A549 (cell line): ENCODE results near the gene PPP1CC. TPM values are rescaled to one million over a fixed set of nuclear protein-coding genes. Genes with fewer than 3 reads are reported as not detected.

ENCODE experiments used
- ATAC-seq, 2 experiments: fragments of 200-7000 bp in 1 of 2; fragments of >200 bp in 1 of 2; cut with Nextera tagmentation in 1 of 2; cut with Tn5 transposase in 1 of 2; 3 replicates each; pipeline versions ENCODE4 v1.8.0 to v1.9.1; 2018 to 2020; ENCODE audit warnings: mild to moderate bottlenecking in 1 of 2, moderate library complexity in 1 of 2
- CTCF ChIA-PET: fragments of 300-600 bp; sonication (Branson Sonifier 250); formaldehyde crosslinking; extraction: SDS; loops from one replicate; lab custom pipeline; 2021; ENCODE audit warnings: antibody characterized with exemption, inconsistent platforms; lab: Yijun Ruan, JAX
- POLR2A ChIA-PET: fragments of 350-600 bp; formaldehyde crosslinking; extraction: SDS; loops from one replicate; lab custom pipeline; 2021; ENCODE audit warnings: antibody characterized with exemption, inconsistent platforms; lab: Yijun Ruan, JAX
- DNase-seq, 2 experiments: peaks; one replicate each; pipeline versions ENCODE4 v3.0.0 to v3.0.0-alpha.2; 2011 to 2016; ENCODE audit warnings: low read depth in 1 of 2, low spot score in 1 of 2
- FAIRE-seq: peaks from 2 replicates; lab custom pipeline; 2011; peaks lifted over from hg19 to GRCh38; lab: Jason Lieb, UNC
- H3K27ac ChIP-seq, 2 experiments: fragments of >200 bp; sonication (Bioruptor Twin); formaldehyde crosslinking; 3 replicates each; pipeline ENCODE4 v1.5.1; 2016 to 2017
- H3K4me1 ChIP-seq: fragments of >200 bp; sonication (Bioruptor Twin); formaldehyde crosslinking; 3 replicates; pipeline ENCODE4 v1.6.1; 2016
- H3K4me2 ChIP-seq: fragments of >200 bp; sonication (Bioruptor Twin); formaldehyde crosslinking; 3 replicates; pipeline ENCODE4 v1.6.1; 2016
- H3K4me3 ChIP-seq: fragments of >200 bp; sonication (Bioruptor Twin); formaldehyde crosslinking; 3 replicates; pipeline ENCODE4 v1.5.1; 2016
- H3K9me3 ChIP-seq: fragments of >200 bp; sonication (Bioruptor Twin); formaldehyde crosslinking; 3 replicates; pipeline ENCODE4 v1.6.1; 2016
- CHD2 ChIP-seq: fragments of 150-350 bp; IDR thresholded peaks from 2 replicates; pipeline ENCODE4 v1.6.1; 2014; ENCODE audit warnings: low read length; ENCODE audit not compliant: partially characterized antibody
- CHD4 ChIP-seq: fragments of 200-600 bp; sonication (generic); IDR thresholded peaks from 2 replicates; pipeline ENCODE4 v1.6.1; 2016; ENCODE audit warnings: antibody characterized with exemption, mild to moderate bottlenecking, borderline replicate concordance
- ESRRA ChIP-seq: fragments of 150-350 bp; IDR thresholded peaks from 2 replicates; pipeline ENCODE4 v1.6.1; 2014; ENCODE audit warnings: mild to moderate bottlenecking, low read length, borderline replicate concordance
- FOSL2 ChIP-seq, 2 experiments: fragments of 450-650 bp in 1 of 2; fragments of >200 bp in 1 of 2; sonication (Bioruptor Twin) in 1 of 2; formaldehyde crosslinking; IDR thresholded peaks; 2 replicates each; pipeline versions ENCODE4 v1.5.0 to v1.6.1; 2016 to 2020; ENCODE audit warnings: mild to moderate bottlenecking in 1 of 2, moderate library complexity in 1 of 2
- GATA3 ChIP-seq: IDR thresholded peaks from 2 replicates; pipeline ENCODE4 v1.6.1; 2012; ENCODE audit warnings: borderline replicate concordance
- HEYL ChIP-seq: fragments of 250-450 bp; sonication (Bioruptor Pico); IDR thresholded peaks from 2 replicates; pipeline ENCODE4 v1.8.0; 2021; ENCODE audit warnings: mild to moderate bottlenecking, moderate library complexity
- HMGXB4 ChIP-seq: fragments of 250-450 bp; sonication (Bioruptor Pico); IDR thresholded peaks from 2 replicates; pipeline ENCODE4 v1.5.0; 2021; ENCODE audit warnings: mild to moderate bottlenecking, moderate library complexity, borderline replicate concordance
- HOXB5 ChIP-seq: fragments of 250-450 bp; sonication (Bioruptor Pico); IDR thresholded peaks from 2 replicates; pipeline ENCODE4 v1.5.0; 2020; ENCODE audit warnings: mild to moderate bottlenecking, moderate library complexity
- JUN ChIP-seq, 2 experiments: fragments of >200 bp; sonication (Bioruptor Twin); formaldehyde crosslinking; IDR thresholded peaks; 2 replicates in 1 of 2; 3 replicates in 1 of 2; pipeline ENCODE4 v1.6.1; 2016 to 2017
- JUNB ChIP-seq: fragments of >200 bp; sonication (Bioruptor Twin); formaldehyde crosslinking; IDR thresholded peaks from 2 replicates; pipeline ENCODE4 v1.6.1; 2016
- MAZ ChIP-seq: fragments of 150-350 bp; IDR thresholded peaks from 2 replicates; pipeline ENCODE4 v1.6.1; 2014; ENCODE audit warnings: antibody characterized with exemption, low read depth, low read length, borderline replicate concordance
- NFE2L2 ChIP-seq: fragments of 150-350 bp; conservative IDR thresholded peaks from 2 replicates; pipeline ENCODE4 v1.6.1; 2014; ENCODE audit warnings: low read length
- NPAS2 ChIP-seq: fragments of 250-450 bp; sonication (Bioruptor Pico); IDR thresholded peaks from 2 replicates; pipeline ENCODE4 v1.8.0; 2022; ENCODE audit warnings: mild to moderate bottlenecking, moderate library complexity, borderline replicate concordance
- NR3C1 ChIP-seq: fragments of >200 bp; sonication (Bioruptor Twin); formaldehyde crosslinking; IDR thresholded peaks from 3 replicates; pipeline ENCODE4 v1.6.1; 2017
- POLR2AphosphoS2 ChIP-seq: conservative IDR thresholded peaks from 2 replicates; pipeline ENCODE4 v1.6.1; 2012; ENCODE audit warnings: low read length, improper control_type of control experiment, inconsistent platforms
- RARB ChIP-seq: fragments of 250-450 bp; sonication (Bioruptor Pico); IDR thresholded peaks from 2 replicates; pipeline ENCODE4 v1.8.0; 2021; ENCODE audit warnings: mild to moderate bottlenecking, moderate library complexity
- TP53 ChIP-seq: fragments of 250-450 bp; sonication (Bioruptor Pico); IDR thresholded peaks from 2 replicates; pipeline ENCODE4 v1.5.0; 2021; ENCODE audit warnings: mild to moderate bottlenecking, moderate library complexity
- ZFP36 ChIP-seq: fragments of 450-650 bp; IDR thresholded peaks from 2 replicates; pipeline ENCODE4 v1.6.1; 2014; ENCODE audit warnings: borderline replicate concordance; ENCODE audit not compliant: partially characterized antibody
- ZNF302 ChIP-seq: fragments of 250-450 bp; sonication (Bioruptor Pico); IDR thresholded peaks from 2 replicates; pipeline ENCODE4 v1.9.0; 2021; ENCODE audit warnings: inconsistent platforms, mild to moderate bottlenecking, moderate library complexity
- WGBS: methylation state at CpG from one replicate; pipeline ENCODE4 v1.1.6; 2017; ENCODE audit errors: missing lambda C conversion rate; 5-methylcytosine and 5-hydroxymethylcytosine counted together
- polyA plus RNA-seq, 4 experiments: library from polyadenylated mRNA; depleted of rRNA in 3 of 4; stranded (reverse); fragments of >200 nt; fragmentation: RNase III in 1 of 4; extraction: RNeasy Plus Mini Kit Qiagen cat#74134 plus additional on column Dnase treatment in 1 of 4; gene quantifications; 2 replicates in 3 of 4; 3 replicates in 1 of 4; pipeline ENCODE4 v1.2.3, GENCODE V29; 2011 to 2017
- TF ChIP-seq, protein P1 (sequence below): IDR thresholded peaks from 2 replicates; pipeline ENCODE4 v1.6.1; 2012; ENCODE audit warnings: low read depth, borderline replicate concordance
- TF ChIP-seq, protein P2 (sequence below): fragments of 200-600 bp; sonication (generic); IDR thresholded peaks from 2 replicates; pipeline ENCODE4 v1.6.1; 2016; ENCODE audit warnings: antibody characterized with exemption, mild to moderate bottlenecking, moderate library complexity

The PPP1CC gene
- polyA plus RNA-seq, 2 of the 4 experiments (the other 2 are of a cell fraction): 131 to 258 TPM

- no peak for FAIRE-seq
- CTCF ChIA-PET: interaction anchor here (1.5 kb wide), 1 partner anchor 21 kb away, joined by 4 read pairs; no protein-coding TSS in a partner anchor
Observed at GRCh38 chr12:110694330-110694901, 48.3 kb downstream of the PPP1CC start.

GRCh38 chr12:110693731-110694130 is 49.0 kb downstream of the PPP1CC start:
- ChIA-PET CTCF (interaction anchor here (0.6 to 1.5 kb wide), 4 partner anchors 11 to 1729 kb away, joined by 3 to 4 read pairs (median 3); no protein-coding TSS in a partner anchor), POLR2A (no interaction called here)
- Histone ChIP-seq H3K4me1 (peaks cover 4% of the 10 kb centered on the region), H3K4me2 (no peak overlapping the region), H3K27ac (no peak overlapping the region), H3K9me3 (no peaks in the 10 kb centered on the region), H3K4me3 (no peak overlapping the region)
- 86% methylated on average over 7 of the region's 7 CpGs for WGBS
- FAIRE-seq (no peak), ATAC-seq (no peak), DNase-seq (no peak)
- TF ChIP-seq, protein P1, sequence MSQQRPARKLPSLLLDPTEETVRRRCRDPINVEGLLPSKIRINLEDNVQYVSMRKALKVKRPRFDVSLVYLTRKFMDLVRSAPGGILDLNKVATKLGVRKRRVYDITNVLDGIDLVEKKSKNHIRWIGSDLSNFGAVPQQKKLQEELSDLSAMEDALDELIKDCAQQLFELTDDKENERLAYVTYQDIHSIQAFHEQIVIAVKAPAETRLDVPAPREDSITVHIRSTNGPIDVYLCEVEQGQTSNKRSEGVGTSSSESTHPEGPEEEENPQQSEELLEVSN: no peak
- TF ChIP-seq NFE2L2 (no peak), HMGXB4 (CRISPR knock-in tag) (no peak), RARB (no peak)
- TF ChIP-seq, all 56 proteins: peak for 0

More at GRCh38 chr12:110694330-110694901, 48.3 kb downstream of the PPP1CC start:
- no peak overlapping the region for H3K4me3 ChIP-seq
- no peak overlapping the region for H3K4me2 ChIP-seq
- no peak for DNase-seq
- no peaks in the 10 kb centered on the region for H3K9me3 ChIP-seq
- H3K27ac ChIP-seq: no peak overlapping the region
- H3K4me1 ChIP-seq: peaks cover 8% of the 10 kb centered on the region
- POLR2A ChIA-PET: no interaction called here
- TF ChIP-seq ESRRA: no peak
- no peak for TF ChIP-seq TP53
- TF ChIP-seq, protein P2, sequence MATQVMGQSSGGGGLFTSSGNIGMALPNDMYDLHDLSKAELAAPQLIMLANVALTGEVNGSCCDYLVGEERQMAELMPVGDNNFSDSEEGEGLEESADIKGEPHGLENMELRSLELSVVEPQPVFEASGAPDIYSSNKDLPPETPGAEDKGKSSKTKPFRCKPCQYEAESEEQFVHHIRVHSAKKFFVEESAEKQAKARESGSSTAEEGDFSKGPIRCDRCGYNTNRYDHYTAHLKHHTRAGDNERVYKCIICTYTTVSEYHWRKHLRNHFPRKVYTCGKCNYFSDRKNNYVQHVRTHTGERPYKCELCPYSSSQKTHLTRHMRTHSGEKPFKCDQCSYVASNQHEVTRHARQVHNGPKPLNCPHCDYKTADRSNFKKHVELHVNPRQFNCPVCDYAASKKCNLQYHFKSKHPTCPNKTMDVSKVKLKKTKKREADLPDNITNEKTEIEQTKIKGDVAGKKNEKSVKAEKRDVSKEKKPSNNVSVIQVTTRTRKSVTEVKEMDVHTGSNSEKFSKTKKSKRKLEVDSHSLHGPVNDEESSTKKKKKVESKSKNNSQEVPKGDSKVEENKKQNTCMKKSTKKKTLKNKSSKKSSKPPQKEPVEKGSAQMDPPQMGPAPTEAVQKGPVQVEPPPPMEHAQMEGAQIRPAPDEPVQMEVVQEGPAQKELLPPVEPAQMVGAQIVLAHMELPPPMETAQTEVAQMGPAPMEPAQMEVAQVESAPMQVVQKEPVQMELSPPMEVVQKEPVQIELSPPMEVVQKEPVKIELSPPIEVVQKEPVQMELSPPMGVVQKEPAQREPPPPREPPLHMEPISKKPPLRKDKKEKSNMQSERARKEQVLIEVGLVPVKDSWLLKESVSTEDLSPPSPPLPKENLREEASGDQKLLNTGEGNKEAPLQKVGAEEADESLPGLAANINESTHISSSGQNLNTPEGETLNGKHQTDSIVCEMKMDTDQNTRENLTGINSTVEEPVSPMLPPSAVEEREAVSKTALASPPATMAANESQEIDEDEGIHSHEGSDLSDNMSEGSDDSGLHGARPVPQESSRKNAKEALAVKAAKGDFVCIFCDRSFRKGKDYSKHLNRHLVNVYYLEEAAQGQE: no peak
- TF ChIP-seq JUN (IDR thresholded peaks at IDR 0.05): no peak
- no peak for TF ChIP-seq HOXB5 (CRISPR knock-in tag)
- TF ChIP-seq NPAS2: no peak
- TF ChIP-seq HEYL (CRISPR knock-in tag): no peak
- TF ChIP-seq MAZ: no peak
- no peak for TF ChIP-seq ZNF302 (CRISPR knock-in tag)
- no peak for TF ChIP-seq NR3C1
- no peak for TF ChIP-seq HMGXB4 (CRISPR knock-in tag)
- no peak for TF ChIP-seq FOSL2 (IDR thresholded peaks at IDR 0.05)
- TF ChIP-seq FOSL2 (CRISPR knock-in tag; IDR thresholded peaks at IDR 0.05): no peak
- TF ChIP-seq JUNB: no peak
- TF ChIP-seq GATA3: no peak
- no peak for TF ChIP-seq ZFP36
- no peak for TF ChIP-seq CHD4
- TF ChIP-seq CHD2: no peak
- no peak for TF ChIP-seq POLR2AphosphoS2
- WGBS: 85% methylated on average over 9 of the region's 12 CpGs
- ATAC-seq: no peak
